Stimulated activated CD8-positive, alpha-beta memory T cell treated with anti-CD3 and anti-CD28 coated beads, Interleukin-12 subunit alpha, Interleukin-12 subunit beta, amount 100 ng/mL, for 24 hours (primary cell): Measurements from ENCODE around the gene AGO3.
"Not testable (repeated sequence)": the region's sequence is repeated elsewhere in the genome, so short reads cannot be mapped to it uniquely, and the experiment has no call there.

Source experiments
- DNase-seq: peaks from one replicate; pipeline ENCODE4 v3.0.0-alpha.2; 2020; ENCODE audit errors: extremely low read depth

Gene AGO3

DNA sequence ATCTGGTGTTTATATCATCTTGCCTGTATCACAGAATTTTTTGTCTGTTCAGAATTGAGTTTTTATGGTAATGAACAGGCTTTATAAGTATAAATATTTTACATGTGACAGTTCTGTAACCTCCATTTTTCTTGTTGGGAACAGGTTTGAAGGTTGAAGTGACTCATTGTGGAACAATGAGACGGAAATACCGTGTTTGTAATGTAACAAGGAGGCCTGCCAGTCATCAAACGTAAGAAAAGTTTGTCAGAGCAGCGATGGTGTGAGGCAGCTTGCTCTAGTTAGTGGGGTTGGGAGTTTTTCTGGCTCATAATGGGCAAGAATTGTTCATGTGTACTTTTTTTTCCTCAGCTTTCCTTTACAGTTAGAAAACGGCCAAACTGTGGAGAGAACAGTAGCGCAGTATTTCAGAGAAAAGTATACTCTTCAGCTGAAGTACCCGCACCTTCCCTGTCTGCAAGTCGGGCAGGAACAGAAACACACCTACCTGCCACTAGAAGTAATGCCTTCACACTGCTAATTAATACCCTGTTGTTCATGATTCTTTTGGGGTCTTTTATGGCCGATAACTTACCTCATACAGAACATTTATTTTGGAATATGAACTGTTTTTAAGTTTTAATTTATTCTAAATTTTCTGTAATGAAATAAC, 77.8 kb downstream of the AGO3 start:
- DNase-seq = no peak

- no peak for DNase-seq
Observed at GRCh38 chr1:36014722-36015220, 83.9 kb downstream of the AGO3 start.

GRCh38 chr1:36016686-36017085, 85.8 kb downstream of the AGO3 start:
- DNase-seq = no peak

GRCh38 chr1:36023098-36023769, 92.3 kb downstream of the AGO3 start:
- DNase-seq = no peak

DNA sequence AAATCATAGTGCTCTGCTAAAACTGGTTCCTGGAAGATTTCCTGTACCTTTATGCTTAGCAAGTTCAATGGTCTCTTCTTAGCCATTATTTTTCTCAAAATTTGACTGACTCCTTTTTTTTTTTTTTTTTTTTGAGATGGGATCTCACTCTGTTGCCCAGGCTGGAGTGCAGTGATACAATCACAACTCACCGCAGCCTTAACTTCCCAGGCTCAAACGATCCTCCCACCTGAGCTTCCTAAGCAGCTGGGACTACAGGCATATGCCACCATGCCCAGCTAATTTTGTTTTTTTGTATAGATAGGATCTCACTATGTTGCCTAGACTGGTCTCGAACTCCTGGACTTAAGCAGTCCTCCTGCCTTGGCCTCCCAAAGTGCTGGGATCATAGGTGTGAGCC, 93.1 kb downstream of the AGO3 start:
- not testable (repeated sequence) for DNase-seq

DNA sequence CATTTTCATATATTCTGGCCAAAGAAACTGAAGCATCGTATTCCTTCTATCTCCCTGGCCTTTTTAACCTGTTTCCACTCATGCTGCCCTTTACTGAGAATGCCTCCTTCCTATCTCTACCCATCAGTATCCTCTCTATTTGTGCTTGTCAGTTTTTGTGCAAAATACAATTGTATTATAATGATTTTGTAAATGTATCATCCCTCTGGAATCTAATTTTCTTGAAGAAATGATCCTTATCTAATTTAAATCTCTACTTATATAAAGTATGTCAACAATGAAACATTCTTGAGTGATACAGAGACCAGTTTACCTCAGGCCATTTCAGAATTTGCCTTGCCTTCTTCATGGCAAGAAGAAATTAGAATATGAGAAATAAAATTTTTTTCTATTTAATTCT, 93.9 kb downstream of the AGO3 start:
- DNase-seq = no peak

- no peak for DNase-seq
Observed at GRCh38 chr1:36027766-36028165, 96.9 kb downstream of the AGO3 start.

DNA sequence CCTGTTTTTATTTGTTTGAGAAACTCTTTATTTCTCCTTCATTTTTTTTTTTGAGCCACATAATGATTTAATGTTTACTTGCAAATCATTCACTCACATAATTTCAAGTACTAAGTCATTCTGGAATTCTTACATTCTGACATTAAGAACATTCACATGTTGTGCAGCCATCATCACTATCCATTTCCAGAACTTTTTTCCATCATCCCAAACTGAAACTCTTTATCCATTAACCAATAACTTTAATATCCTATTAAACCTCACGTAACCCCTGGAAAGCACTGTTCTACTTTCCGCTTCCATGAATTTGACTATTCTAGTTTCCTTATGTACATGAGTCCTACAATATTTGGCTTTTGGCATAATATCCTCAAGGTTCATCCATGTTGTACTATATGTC, 100.5 kb downstream of the AGO3 start:
- DNase-seq = no peak

- no peak for DNase-seq
Observed at GRCh38 chr1:36034692-36035091, 103.8 kb downstream of the AGO3 start.

- DNase-seq = no peak
Observed at GRCh38 chr1:36035154-36035553, 104.2 kb downstream of the AGO3 start.

GRCh38 chr1:36040238-36040637, 109.3 kb downstream of the AGO3 start:
- DNase-seq = no peak

DNA sequence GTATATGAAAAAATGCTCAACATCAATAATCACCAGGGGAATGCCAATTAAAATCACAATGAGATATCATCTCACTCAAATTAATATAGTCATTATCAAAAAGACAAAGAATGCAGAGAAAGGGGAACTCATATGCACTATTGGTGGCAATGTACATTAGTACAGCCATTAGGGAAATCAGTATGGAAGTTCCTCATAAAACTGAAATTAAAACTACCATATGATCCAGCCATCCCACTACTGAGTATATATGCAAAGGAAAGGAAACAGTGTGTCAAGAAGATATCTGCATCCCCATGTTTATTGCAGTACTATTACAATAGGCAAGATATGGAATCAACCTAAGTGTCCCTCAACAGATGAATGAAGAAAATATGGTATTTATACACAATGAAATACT, 120.9 kb downstream of the AGO3 start:
- no peak for DNase-seq

DNA sequence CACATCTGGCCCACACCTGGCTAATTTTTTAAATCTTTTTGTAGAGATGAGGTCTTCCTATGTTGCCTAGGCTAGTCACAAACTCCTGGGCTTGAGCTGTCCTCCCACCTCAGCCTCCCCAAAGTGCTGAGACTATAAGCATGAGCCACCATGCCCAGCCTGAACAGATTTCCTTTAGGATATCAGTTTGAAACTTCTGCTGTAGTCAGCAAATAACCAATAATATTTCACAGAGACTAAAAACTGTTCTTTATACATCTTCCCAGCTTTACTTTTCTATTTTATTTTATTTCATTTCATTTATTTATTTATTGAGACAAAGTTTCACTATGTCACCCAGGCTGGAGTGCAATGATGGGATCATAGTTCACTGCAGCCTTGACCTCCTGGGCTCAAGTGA, 123.1 kb downstream of the AGO3 start:
- DNase-seq = no peak

DNA sequence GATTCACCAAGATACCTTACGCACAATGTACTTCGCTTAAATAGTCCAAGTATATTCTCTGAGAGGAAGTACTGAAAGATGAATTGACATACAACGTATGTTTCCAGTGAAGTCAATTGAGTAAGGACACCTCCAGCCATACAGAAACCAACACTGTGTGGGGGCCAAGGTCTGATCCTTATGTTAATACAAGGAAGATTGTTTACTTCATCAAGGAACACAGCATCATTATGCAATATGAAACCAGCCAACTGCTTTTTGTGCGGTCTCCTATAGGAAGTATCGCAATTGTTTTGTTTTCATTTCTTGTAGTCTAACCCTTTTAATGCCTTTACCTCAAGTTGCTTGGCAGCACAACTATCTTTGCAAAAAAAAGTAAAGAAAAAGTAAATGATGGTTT, 124.8 kb downstream of the AGO3 start:
- no peak for DNase-seq

DNA sequence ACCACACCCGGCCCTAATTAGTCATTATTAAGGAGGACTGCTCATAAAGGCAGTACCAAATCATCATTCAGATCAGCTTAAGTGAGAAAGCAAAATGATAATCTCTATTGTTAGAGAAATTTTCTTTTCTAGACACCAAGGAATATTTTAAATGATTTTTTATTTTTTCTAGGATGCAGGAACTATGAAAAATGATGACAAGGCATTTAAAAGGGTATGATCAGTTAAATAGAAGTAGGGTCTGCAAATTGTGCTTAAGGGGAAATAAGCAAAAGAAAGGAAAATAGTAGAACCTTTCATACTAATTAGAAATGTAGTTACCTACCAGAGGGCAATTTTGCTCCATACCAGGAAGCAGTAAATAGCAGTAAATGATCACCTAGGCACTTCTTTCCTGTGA, 131.4 kb downstream of the AGO3 start:
- no peak for DNase-seq

DNA sequence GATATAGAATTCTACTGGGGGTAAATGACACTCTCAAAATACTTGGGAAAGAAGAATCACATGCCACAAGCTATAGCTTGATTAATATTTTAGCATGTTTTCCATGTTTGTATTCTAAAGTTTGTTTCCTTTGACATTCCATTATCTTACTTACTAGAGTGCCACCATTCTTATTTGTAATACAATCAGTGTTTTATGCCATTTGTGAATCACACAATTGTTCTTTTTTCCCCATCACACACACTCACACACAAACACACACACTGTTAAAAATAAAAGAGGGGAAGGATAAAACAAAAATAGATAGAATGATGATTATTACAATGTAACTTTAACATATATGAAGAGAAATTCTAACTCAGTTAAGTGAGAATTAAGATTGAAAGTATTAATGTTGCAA, 137.0 kb downstream of the AGO3 start:
- DNase-seq = no peak

DNA sequence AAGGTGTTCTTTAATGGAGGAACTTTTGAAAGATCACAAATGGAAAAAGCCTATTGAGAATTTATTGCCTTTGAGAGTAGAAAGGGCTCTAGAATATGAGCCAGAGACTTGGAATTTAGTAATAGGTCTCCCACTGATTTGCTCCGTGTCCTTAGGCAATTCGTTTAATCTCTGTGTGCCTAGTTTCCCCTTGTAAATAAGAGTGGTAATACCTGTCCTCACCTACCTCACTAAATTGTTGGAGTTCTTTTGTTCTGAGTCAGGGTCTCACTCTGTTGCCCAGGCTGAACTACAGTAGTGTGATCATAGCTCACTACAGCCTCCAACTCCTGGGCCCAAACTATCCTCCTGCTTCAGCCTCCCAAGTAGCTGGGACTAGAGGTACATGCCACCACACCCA, 138.0 kb downstream of the AGO3 start:
- no peak for DNase-seq

GRCh38 chr1:36070349-36070748, 139.4 kb downstream of the AGO3 start:
- DNase-seq = no peak

- DNase-seq = no peak
Observed at GRCh38 chr1:36076979-36077573, 146.2 kb downstream of the AGO3 start.

DNA sequence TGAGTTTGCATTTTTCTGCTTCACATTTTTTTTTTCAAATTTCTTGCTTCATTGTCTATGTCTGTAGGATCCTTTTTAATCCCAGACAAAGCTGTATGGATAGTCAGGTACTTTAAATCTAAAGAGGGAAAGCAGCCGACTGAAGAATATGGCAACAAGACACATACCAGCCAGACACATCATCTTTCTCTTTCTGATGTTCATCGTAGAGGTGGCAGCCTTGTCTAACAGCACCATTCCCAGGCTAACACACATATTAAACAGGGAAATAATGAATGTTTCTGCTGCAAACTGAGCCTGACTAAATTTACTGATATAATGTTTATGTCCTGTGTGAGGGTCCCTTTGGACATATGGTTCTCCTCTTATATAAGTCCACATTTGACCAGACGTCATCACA, 149.3 kb downstream of the AGO3 start:
- no peak for DNase-seq

DNA sequence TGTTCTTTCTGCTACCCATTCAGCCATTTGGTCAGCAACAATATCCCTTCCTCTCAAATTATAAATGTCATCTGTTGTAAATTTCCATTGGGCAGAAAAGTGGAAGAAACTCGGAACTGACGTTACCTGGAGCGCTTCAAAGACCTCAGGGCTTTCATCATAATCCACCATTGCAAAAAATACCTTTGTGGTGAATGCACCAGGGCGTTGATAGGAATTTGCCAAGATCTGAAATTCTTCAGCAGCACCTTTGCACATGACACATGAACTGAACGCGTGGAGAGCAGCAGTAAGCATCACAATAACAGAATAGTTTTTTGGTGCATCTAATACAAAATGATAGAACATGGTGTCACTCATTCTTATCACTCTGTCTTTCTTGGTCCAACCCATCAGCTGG, 149.9 kb downstream of the AGO3 start:
- DNase-seq = no peak

DNA sequence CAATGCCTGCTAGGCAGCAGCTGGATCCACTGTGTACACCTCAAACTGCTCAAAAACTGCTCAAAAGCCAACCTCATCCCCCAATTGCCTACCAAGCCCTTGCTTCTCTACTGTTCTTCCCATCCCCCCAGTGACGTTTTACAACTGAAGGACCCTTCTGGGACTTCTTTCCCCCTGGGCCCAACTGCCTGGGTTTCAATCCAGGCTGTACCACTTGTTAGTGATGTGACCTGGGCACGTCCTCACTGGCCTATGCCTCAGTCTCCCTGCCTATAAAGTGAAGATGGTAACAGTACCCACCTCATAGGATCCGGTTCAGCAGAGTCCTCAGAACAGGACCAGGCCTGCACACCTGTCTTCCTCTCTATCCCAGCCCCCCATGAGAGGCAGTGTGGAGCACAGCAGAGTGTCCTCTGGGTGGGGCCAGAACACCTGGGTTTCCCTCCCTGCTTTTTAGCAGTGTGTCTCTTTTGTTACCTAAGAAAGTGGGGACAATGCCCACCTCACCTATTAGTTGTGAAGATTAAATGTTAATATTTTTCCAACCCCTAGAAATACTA, 151.1 kb downstream of the AGO3 start:
- DNase-seq = no peak

DNA sequence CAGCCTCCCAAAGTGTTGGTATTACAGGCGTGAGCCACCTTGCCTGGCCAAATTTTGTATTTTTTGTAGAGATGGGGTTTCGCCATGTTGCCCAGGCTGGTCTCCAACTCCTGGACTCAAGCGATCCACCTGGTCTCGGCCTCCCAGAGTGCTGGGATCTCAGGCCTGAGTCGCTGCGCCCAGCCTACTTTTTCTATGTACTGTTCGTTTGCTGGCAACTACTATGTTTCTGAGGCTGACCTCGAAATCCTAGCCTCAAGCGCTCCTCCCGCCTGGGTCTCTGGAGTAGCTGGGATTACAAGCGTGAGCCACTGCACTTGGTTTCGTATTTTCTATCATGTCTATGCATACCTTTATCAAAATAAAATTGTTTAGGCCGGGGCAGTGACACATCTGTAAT, 152.3 kb downstream of the AGO3 start:
- DNase-seq = no peak
